RWPE2 (cell line): ENCODE data around the gene GIMAP8.
"Not testable (repeated sequence)": the region's sequence is repeated elsewhere in the genome, so short reads cannot be mapped to it uniquely, and the experiment has no call there.

Source experiments
- ATAC-seq: fragments of 200-7000 bp; cut with Tn5 transposase; 3 replicates; pipeline ENCODE4 v1.9.1; 2021; ENCODE audit warnings: low read depth
- DNase-seq: peaks from one replicate; pipeline ENCODE4 v3.0.0-alpha.2; 2020; ENCODE audit warnings: low spot score
- H3K27ac ChIP-seq: fragments of 450-650 bp; 2 replicates; pipeline ENCODE4 v1.5.1; 2017; ENCODE audit warnings: mild to moderate bottlenecking; ENCODE audit not compliant: poor library complexity, severe bottlenecking
- H3K27me3 ChIP-seq: fragments of 250-450 bp; sonication (Bioruptor Pico); 2 replicates; pipeline ENCODE4 v1.5.1; 2021; ENCODE audit warnings: mild to moderate bottlenecking, moderate library complexity; ENCODE audit not compliant: insufficient read depth, poor library complexity, severe bottlenecking
- H3K36me3 ChIP-seq: fragments of 250-450 bp; sonication (Bioruptor Pico); 2 replicates; pipeline ENCODE4 v1.5.1; 2020; ENCODE audit warnings: low read depth, mild to moderate bottlenecking, moderate library complexity
- H3K4me1 ChIP-seq: fragments of 250-450 bp; sonication (Bioruptor Pico); 2 replicates; pipeline ENCODE4 v1.5.1; 2021; ENCODE audit warnings: mild to moderate bottlenecking, moderate library complexity; ENCODE audit not compliant: insufficient read depth, poor library complexity, severe bottlenecking
- H3K4me3 ChIP-seq: fragments of 250-450 bp; sonication (Bioruptor Pico); 2 replicates; pipeline ENCODE4 v1.5.1; 2021; ENCODE audit warnings: mild to moderate bottlenecking, moderate library complexity; ENCODE audit not compliant: severe bottlenecking
- H3K9me3 ChIP-seq: fragments of 250-450 bp; sonication (Bioruptor Pico); 2 replicates; pipeline ENCODE4 v1.5.1; 2021; ENCODE audit warnings: mild to moderate bottlenecking, moderate library complexity; ENCODE audit not compliant: severe bottlenecking
- TF ChIP-seq, protein P1 (sequence below): fragments of 450-650 bp; IDR thresholded peaks from one replicate; pipeline ENCODE4 v1.5.1; 2017; ENCODE audit warnings: mild to moderate bottlenecking, moderate library complexity; ENCODE audit not compliant: poor library complexity, severe bottlenecking

The GIMAP8 gene

DNA sequence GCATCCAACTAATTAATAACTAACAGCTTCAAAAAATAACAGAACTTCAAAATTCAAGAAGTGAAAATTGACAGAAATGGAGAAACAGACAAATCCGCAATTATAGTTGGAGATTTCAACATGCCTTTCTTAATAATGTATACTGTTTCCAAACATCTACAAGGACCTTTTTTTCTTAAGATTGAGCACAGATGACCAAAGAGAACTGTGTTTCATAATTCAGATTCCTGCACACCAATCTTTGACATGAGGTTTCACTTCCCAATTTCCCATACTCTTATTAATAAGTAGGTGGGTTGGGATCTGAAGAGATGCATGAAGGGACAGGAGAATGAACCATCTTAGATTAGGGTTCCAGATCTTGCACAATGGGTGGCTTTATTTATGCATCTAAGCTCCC is 39.4 kb downstream of the GIMAP8 start:
- TF ChIP-seq, protein P1, sequence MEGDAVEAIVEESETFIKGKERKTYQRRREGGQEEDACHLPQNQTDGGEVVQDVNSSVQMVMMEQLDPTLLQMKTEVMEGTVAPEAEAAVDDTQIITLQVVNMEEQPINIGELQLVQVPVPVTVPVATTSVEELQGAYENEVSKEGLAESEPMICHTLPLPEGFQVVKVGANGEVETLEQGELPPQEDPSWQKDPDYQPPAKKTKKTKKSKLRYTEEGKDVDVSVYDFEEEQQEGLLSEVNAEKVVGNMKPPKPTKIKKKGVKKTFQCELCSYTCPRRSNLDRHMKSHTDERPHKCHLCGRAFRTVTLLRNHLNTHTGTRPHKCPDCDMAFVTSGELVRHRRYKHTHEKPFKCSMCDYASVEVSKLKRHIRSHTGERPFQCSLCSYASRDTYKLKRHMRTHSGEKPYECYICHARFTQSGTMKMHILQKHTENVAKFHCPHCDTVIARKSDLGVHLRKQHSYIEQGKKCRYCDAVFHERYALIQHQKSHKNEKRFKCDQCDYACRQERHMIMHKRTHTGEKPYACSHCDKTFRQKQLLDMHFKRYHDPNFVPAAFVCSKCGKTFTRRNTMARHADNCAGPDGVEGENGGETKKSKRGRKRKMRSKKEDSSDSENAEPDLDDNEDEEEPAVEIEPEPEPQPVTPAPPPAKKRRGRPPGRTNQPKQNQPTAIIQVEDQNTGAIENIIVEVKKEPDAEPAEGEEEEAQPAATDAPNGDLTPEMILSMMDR: no peak
- Histone ChIP-seq H3K9me3 (no peaks in the 10 kb centered on the region), H3K27me3 (no peaks in the 10 kb centered on the region), H3K27ac (no peak overlapping the region), H3K36me3 (no peaks in the 10 kb centered on the region), H3K4me3 (no peak overlapping the region), H3K4me1 (no peaks in the 10 kb centered on the region)
- ATAC-seq (no peak), DNase-seq (no peak)

DNA sequence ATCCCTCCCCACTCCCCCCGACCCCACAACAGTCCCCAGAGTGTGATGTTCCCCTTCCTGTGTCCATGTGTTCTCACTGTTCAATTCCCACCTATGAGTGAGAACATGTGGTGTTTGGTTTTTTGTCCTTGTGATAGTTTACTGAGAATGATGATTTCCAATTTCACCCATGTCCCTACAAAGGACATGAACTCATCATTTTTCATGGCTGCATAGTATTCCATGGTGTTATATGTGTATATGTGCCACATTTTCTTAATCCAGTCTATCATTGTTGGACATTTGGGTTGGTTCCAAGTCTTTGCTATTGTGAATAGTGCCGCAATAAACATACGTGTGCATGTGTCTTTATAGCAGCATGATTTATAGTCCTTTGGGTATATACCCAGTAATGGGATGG is 43.0 kb downstream of the GIMAP8 start:
- ATAC-seq, DNase-seq, H3K27ac ChIP-seq, H3K27me3 ChIP-seq, H3K9me3 ChIP-seq, H3K4me1 ChIP-seq, H3K4me3 ChIP-seq, H3K36me3 ChIP-seq: not testable (repeated sequence)

DNA sequence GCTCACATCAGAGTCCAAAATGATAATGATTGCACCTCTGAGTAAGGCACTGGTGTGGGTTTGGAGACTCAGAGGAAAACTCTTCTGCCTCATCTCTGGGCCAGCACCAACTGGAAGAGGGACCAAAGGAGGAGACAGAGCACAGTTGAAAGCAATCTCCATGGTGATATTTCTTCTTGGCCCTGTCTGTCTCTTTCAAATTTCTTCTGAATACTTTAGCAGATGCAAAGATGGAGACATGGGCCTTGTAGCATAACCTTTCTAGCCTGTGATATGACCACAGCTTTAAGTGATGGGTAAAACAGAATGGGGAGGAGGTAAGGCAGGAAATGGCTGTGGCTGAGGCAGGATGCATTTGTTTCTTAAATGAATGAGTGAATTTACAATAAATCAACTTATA is 52.1 kb downstream of the GIMAP8 start:
- Histone ChIP-seq H3K27me3 (no peaks in the 10 kb centered on the region), H3K36me3 (no peaks in the 10 kb centered on the region)
- ATAC-seq: no peak

DNA sequence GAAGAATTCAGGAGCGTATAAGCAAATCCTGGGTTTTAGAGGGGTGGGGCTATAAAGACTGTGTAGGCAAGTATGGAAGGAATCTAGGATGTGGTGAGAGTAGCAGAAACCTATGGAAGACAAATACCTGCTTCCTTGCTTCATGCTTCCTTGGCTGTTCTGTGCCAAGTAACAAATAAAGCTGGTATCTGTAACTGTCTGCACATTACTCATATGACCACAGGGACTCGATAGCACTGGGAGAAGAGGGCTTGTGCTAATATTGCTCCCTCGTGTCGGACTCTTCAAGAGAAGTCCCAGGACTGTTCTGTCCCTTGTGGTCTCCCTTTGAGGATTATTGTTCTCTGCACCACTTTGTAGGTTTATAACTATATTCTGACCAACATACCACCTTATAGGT is 52.7 kb downstream of the GIMAP8 start:
- no peaks in the 10 kb centered on the region for H3K9me3 ChIP-seq
- no peaks in the 10 kb centered on the region for H3K27me3 ChIP-seq
- no peaks in the 10 kb centered on the region for H3K4me1 ChIP-seq
- no peak overlapping the region for H3K4me3 ChIP-seq
- H3K27ac ChIP-seq: no peak overlapping the region
- DNase-seq (no peak), ATAC-seq (no peak)
- H3K36me3 ChIP-seq: no peaks in the 10 kb centered on the region
- TF ChIP-seq, protein P1: no peak

More for the DNA sequence above, 52.1 kb downstream of the GIMAP8 start:
- no peak overlapping the region for H3K4me3 ChIP-seq
- DNase-seq: no peak
- H3K4me1 ChIP-seq: no peaks in the 10 kb centered on the region
- TF ChIP-seq, protein P1: no peak
- no peaks in the 10 kb centered on the region for H3K9me3 ChIP-seq
- no peak overlapping the region for H3K27ac ChIP-seq

DNA sequence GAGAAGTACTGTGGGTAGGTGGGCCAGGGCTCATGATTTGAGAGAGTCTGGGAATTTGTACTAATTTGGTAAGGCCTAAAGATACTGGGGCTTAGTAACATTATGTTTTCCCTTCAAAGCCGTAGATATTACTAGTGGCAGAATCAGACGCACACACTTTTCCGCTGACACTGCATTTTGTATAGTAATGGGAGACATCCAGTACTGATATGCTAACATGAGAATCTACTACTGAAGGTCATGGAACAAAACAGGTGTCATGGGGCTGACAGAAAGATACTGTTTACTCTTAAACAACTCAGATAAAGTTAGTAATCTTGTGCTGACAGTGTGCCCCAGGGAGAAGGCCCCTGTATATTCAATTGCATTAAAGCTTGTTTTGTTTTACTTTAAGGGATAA is 53.2 kb downstream of the GIMAP8 start:
- H3K27ac ChIP-seq: no peak overlapping the region
- TF ChIP-seq, protein P1: no peak
- DNase-seq: no peak
- ATAC-seq: no peak
- no peaks in the 10 kb centered on the region for H3K36me3 ChIP-seq
- H3K27me3 ChIP-seq: no peaks in the 10 kb centered on the region
- H3K4me3 ChIP-seq: no peak overlapping the region
- no peaks in the 10 kb centered on the region for H3K4me1 ChIP-seq
- no peaks in the 10 kb centered on the region for H3K9me3 ChIP-seq
